Middle frontal gyrus (tissue), 1 donor: ENCODE data around the gene ARHGAP8.

Source experiments
- DNase-seq: peaks from one replicate; pipeline ENCODE4 v3.0.0-alpha.2; 2015; ENCODE audit warnings: low spot score; ENCODE audit errors: extremely low spot score

ARHGAP8 gene

GRCh38 chr22:44752285-44753188, at the start of gene ARHGAP8:
TSS of gene ARHGAP8 (plus strand) at chr22:44752575. CDS start at chr22:44786528, 33,953 bp downstream.
- no peak for DNase-seq

GRCh38 chr22:44703255-44703870, 49.0 kb upstream of the ARHGAP8 start:
- no peak for DNase-seq

GRCh38 chr22:44704159-44705021, 48.0 kb upstream of the ARHGAP8 start:
- no peak for DNase-seq

DNA sequence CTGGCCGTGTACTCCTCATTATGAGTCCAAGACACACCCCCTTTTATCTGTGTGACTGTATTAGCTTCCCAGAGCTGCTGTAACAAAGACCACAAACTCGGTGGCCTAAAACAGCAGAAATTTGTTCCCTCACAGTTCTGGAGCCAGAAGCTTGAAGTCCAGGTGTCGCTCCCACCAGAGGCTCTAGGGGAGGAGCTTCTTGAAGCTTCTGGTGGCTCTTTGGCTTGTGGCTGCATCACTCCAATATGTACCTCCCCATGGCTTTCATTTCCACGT, 47.4 kb upstream of the ARHGAP8 start:
- no peak for DNase-seq

GRCh38 chr22:44706488-44706887, 45.9 kb upstream of the ARHGAP8 start:
- no peak for DNase-seq

GRCh38 chr22:44707178-44707577, 45.2 kb upstream of the ARHGAP8 start:
- DNase-seq: no peak

GRCh38 chr22:44707752-44708151, 44.6 kb upstream of the ARHGAP8 start:
- no peak for DNase-seq

- no peak for DNase-seq
These were observed 42.4 kb upstream of the ARHGAP8 start for GRCh38 chr22:44709881-44710392.

DNA sequence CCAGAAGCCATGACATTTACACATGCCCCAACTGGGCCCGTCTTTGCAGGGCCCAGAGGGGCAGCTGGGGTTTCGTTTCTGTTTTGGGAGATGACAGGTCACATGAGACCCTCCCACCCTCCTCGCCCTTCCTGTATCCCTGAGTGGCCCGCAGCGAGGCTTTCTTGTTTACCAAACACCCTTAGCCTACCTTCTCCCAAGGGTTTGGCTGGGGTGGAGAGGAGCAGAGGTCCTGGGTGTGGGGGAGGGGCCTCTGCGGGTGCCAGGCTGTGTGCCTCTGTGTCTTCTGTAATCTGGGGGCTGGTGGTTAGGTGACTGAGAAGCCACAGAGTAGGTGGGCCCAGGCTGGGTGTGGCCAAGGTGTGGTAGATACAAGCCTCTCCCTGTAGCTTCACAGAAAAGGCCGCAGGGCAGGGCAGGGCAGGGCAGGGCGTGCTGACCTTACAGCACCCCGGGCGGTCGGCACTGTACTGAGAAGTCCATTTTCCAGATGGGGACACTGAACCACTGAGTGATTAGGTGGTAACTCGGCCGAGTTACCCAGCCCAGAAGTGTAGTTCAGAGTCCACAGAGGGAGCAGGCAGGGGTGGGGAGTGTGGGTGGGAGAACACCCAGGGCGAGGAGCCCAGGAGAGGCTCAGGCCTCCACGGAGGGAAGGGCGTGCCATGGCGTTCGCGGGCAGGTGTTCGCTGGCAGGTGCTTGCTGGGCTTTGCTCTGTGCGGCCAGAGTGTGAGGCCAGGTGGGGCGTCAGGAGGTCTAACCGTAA, 41.7 kb upstream of the ARHGAP8 start:
- no peak for DNase-seq

GRCh38 chr22:44711241-44711560, 41.2 kb upstream of the ARHGAP8 start:
- no peak for DNase-seq

- no peak for DNase-seq
These were observed 40.5 kb upstream of the ARHGAP8 start for GRCh38 chr22:44711690-44712555.

- no peak for DNase-seq
These were observed 39.4 kb upstream of the ARHGAP8 start for GRCh38 chr22:44712962-44713361.

GRCh38 chr22:44714703-44715350, 37.5 kb upstream of the ARHGAP8 start:
- DNase-seq: no peak

DNA sequence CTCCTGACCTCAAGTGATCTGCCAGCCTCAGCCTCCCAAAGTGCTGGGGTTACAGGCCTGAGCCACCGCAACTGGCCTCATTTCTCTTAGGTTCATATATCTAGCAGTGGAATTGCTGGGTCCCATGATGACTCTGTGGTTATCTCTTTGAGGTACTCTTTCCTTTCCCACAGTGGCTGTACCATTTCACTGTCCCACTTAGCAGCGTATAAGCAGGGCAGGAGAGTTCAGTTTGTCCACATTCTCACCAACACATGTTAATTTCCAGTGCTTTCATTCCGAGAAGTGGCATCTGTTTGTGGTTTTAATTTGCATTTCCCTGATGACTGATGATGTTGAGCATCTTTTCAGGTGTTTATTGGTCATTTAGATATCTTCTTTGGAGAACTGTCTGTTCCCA, 34.0 kb upstream of the ARHGAP8 start:
- no peak for DNase-seq

DNA sequence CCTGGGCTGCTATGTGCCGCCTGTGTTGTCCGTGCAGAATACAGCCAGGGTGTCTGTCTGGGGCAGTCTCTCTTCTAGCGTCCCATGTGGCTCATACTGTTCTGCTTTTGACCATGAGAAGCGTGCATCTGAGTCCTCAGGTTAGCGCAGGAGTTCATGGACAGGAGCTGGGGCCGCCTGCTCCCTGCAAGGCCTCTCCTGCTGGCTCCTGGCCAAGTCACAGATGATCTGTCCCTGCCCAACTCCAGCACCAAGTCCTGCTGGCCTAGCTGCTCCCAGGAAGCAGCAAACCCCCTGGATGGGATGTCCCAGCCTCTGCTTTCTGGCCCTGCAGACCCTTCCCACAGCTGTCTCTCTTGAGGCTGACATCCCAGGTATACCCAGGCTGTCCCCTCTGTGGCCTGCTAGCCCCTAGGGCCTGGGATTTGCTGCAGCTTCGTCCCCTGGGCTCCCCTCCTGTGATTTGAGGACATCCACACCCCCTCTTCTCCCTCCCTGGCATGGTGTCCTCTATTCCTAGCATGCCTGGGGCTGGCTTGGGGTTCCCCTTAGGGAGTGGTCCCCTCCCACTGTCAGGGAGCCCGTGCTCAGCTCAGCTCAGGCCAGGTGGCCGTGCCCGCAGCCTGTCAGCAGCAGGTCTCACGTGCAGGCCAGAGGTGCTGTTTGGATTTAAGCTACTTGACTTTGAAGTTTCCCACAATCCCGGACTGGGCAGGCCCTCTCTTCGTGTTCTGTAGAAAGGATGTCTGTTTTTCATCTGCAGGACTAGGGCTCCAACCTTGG, 32.6 kb upstream of the ARHGAP8 start:
- DNase-seq: no peak

DNA sequence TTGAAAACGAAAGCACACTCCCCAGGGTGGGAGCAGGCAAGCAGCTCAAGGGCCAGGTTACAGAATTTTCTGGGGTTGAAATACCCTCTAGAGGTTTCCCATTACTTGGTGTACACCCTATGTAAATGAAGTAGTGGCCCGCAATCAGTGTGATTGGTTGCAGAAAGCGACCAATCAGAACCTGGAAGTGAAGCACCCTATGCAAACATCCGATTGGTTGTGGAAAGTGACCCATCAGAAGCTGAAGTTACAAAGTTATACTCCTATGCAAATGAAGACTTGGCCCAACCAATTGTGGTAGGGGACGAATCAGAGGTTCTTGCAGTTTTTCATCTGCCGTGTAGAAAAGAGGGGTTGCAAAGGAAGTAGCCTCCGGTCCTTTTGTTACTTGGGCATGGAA, 31.2 kb upstream of the ARHGAP8 start:
- no peak for DNase-seq

GRCh38 chr22:44722611-44723010, 29.8 kb upstream of the ARHGAP8 start:
- DNase-seq: no peak

GRCh38 chr22:44723801-44724200, 28.6 kb upstream of the ARHGAP8 start:
- DNase-seq: no peak

DNA sequence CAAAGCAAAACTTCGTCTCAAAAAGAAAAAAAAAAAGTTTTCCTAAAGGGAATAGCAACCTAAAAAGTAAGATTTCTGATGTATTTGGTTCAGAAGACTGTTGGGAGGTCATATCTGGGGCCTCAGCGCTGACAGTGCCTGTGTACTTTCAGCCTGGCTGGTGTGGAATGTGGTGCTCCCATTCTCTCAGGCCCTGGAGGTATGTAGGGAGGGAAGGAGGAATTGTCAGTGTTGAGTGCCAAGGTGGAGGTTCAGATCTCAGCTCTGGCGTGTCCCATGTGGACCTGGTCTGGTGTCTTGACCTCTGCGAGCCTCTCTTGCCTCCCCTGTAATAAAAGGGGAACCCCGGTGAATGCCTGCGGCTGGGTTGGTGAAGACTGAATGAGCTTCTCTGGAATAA, 28.0 kb upstream of the ARHGAP8 start:
- no peak for DNase-seq
